HUES48 (cell line): ENCODE measurements around the gene CELSR3.

Source experiments
- H3K27ac ChIP-seq: one replicate; pipeline ENCODE4 v1.7.0; 2013; ENCODE audit warnings: low read depth, low read length, inconsistent platforms
- H3K27me3 ChIP-seq: 2 replicates; pipeline ENCODE4 v1.6.1; 2013; ENCODE audit warnings: mild to moderate bottlenecking, low read length; ENCODE audit not compliant: control insufficient read depth, insufficient read depth
- H3K36me3 ChIP-seq: 2 replicates; pipeline ENCODE4 v1.6.1; 2013; ENCODE audit warnings: low read length; ENCODE audit not compliant: control insufficient read depth, insufficient read depth
- H3K4me1 ChIP-seq: 2 replicates; pipeline ENCODE4 v1.6.1; 2013; ENCODE audit warnings: mild to moderate bottlenecking, low read length; ENCODE audit not compliant: control insufficient read depth, insufficient read depth
- H3K4me3 ChIP-seq: 2 replicates; pipeline ENCODE4 v1.5.1; 2013; ENCODE audit warnings: mild to moderate bottlenecking, low read depth, low read length
- H3K9ac ChIP-seq: 2 replicates; pipeline ENCODE4 v1.6.1; 2013; ENCODE audit warnings: mild to moderate bottlenecking, low read depth, low read length, moderate library complexity
- H3K9me3 ChIP-seq: 2 replicates; pipeline ENCODE4 v1.6.1; 2013; ENCODE audit warnings: low read length; ENCODE audit not compliant: control insufficient read depth, insufficient read depth

CELSR3 gene

DNA sequence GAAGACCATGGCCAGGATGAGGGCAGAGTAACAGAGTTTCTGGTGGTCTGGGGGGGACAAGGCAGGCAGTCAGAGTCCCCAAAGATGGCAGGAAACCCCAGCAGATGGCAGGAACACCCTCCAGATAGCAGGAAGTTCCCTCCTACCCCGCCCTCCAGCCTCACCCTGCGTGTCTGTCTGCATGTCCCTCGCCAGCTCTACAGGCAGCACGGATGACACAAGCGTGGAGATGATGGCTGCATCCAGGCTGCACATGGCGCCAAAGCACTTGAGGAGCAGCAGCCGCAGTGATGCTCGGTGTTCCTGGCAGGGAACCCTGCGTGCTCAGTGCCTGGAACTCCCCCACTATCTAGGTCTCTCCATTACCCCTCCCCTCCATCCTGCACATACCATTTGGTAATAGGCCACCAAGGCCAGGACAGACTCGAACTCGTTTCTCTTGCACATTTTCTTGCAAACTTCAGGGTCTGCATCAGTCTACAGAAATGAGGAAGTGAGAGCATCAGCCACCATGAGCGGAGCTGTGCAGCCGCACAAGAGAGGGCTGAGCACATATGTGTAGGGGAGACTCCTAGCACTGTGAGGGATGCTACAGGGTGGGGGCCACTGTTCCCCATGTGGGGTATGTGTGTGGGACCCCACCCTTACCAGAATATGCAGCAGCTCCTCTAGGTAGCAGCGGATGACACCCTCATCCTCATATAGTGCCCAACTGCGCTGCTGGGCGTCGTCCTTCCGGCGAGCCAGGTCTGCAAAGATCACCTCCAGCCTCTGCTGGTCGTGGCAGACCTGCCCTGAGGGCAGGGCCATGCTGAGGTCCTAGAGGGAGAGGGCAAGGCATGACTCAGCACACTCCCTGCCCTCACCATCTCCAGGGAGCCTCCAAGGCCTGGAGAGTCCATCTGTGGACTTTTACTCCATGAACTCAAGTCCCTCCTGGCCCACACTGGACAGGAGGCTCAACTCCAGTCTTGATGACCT lies 17.0 kb upstream of the CELSR3 start:
- Histone ChIP-seq H3K4me1 (peaks cover 8% of the 10 kb centered on the region), H3K36me3 (peaks cover 79% of the 10 kb centered on the region), H3K4me3 (no peak overlapping the region), H3K9me3 (no peaks in the 10 kb centered on the region), H3K27ac (no peak overlapping the region), H3K27me3 (no peaks in the 10 kb centered on the region), H3K9ac (no peak overlapping the region)

DNA sequence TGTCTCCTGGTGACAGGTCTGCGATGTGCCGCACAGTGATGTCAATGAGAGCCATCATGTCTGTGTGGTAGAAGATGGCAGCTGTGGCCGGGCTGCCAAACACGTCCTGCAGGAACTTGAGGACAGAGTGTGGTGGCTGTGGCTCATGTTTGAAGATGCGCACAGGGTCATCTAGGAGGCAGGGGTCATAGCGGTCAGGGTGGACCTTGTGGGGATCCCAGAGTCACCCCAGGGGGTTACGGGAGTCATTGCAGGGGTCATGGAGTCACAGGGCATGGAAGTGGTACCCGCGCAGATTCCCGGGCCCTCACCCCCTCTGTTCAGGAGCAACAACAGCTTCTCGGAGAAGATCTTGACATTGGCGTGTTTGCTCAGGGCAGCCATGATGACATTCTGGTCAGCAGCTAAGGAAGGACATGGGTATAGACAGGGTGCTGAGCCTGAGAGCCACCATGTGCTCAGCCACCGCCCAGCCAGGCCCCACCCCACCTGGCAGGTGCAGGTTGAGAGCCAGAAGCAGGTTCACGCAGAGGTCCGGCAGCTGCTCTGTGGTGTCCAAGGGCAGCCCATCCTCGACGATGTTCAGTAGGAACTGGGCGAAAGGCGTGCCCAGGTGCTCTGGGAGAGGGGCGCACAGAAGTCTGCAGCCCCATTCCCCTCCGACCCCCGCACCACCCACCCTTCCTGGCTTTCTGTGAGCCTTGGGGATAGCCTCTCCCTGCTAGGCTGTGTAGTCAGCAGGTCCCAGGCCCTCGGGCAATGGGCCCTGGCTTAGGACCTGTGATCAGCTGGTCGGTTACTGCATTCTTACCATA lies 16.1 kb upstream of the CELSR3 start:
- H3K9me3 ChIP-seq: no peaks in the 10 kb centered on the region
- H3K9ac ChIP-seq: no peak overlapping the region
- peaks cover 89% of the 10 kb centered on the region for H3K36me3 ChIP-seq
- H3K4me3 ChIP-seq: no peak overlapping the region
- no peak overlapping the region for H3K27ac ChIP-seq
- no peaks in the 10 kb centered on the region for H3K4me1 ChIP-seq
- no peaks in the 10 kb centered on the region for H3K27me3 ChIP-seq

DNA sequence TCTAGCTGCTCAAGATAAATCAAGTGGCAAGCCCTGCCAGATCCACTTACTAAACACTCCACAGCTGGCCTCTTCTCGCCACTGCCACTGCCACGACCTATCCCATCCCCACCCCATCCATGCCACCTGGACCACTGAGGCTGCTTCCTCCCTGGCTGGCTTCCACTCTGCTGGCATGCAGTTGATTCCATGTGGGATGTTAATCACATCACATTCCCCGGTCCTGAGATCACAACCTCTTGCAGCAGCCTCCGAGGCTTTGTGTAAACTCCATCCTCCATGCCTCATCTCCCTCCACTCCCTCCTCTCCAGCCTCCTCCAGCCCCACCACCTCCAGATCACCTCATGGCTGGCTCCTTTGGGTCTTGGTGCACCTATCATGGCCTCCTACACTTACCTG lies 15.4 kb upstream of the CELSR3 start:
- H3K9ac ChIP-seq: no peak overlapping the region
- no peak overlapping the region for H3K4me3 ChIP-seq
- peaks cover 89% of the 10 kb centered on the region for H3K36me3 ChIP-seq
- H3K9me3 ChIP-seq: no peaks in the 10 kb centered on the region
- H3K27me3 ChIP-seq: no peaks in the 10 kb centered on the region
- no peak overlapping the region for H3K27ac ChIP-seq
- no peaks in the 10 kb centered on the region for H3K4me1 ChIP-seq

DNA sequence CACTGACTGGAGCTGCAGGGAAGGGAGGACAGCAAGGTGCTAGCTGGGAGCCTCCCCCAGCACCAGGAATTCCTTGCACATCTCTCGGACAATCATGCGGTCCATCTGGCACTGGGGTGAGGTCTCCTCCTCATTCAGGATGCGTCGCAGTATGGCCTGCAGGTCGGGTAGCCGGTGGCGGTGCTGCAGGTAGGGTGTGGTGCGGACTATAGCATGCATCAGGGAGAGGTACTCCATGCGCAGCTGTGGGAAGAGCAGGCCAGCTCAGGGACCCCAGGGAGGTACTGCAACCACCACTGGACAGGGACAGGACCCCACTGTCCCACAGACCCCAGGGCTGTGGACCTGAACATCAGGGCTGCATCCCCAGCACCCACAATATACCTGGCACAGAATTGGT lies 11.8 kb upstream of the CELSR3 start:
- peaks cover 73% of the 10 kb centered on the region for H3K36me3 ChIP-seq
- no peak overlapping the region for H3K9ac ChIP-seq

DNA sequence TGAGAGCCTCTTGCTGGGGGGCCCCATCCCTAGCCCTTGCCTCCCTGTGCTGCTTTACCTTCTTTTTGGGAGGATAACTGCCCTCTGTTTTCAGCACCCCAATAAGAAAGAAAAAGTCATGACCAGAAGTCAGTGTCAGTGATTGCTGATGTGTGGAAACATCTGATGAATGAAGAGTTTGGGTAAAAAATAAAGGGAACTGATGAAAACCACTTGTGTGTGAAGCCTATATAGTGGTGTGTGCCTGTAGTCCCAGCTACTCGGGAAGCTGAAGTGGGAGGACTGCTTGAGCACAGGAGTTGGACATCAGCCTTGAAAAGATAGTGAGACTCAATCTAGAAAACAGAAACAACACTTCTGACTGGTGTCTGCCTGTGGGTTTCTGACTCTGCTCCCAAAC lies 9.8 kb upstream of the CELSR3 start:
- no peaks in the 10 kb centered on the region for H3K4me1 ChIP-seq
- H3K9ac ChIP-seq: no peak overlapping the region
- no peaks in the 10 kb centered on the region for H3K27me3 ChIP-seq
- H3K4me3 ChIP-seq: no peak overlapping the region
- H3K27ac ChIP-seq: no peak overlapping the region
- peaks cover 53% of the 10 kb centered on the region for H3K36me3 ChIP-seq
- no peaks in the 10 kb centered on the region for H3K9me3 ChIP-seq

More for the DNA sequence above, 11.8 kb upstream of the CELSR3 start:
- Histone ChIP-seq H3K9me3 (no peaks in the 10 kb centered on the region), H3K27me3 (no peaks in the 10 kb centered on the region), H3K4me1 (no peaks in the 10 kb centered on the region), H3K27ac (no peak overlapping the region), H3K4me3 (no peak overlapping the region)

DNA sequence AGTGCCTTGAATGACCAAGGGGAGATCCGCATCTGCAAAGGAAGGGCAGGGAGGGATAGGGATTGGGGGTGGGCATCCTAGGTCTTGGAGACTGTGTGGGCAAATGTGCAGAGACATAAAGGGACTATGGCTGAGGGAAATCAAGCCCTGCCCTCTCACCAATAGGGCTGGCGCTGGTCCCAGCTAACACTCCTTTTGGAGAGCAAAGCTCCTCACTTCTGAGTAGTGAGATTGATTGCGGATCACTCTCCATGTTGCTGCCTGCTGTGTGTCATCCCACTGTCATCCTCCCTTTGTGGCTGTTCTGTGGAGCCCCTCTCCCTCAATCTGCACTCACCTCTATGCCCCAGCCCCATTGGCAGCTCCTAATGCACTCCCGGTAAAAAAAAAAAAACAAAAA lies 2.2 kb upstream of the CELSR3 start:
- no peaks in the 10 kb centered on the region for H3K9me3 ChIP-seq
- H3K27me3 ChIP-seq: no peaks in the 10 kb centered on the region
- H3K4me1 ChIP-seq: peaks cover 10% of the 10 kb centered on the region; the same call in 1 of the 2 replicates
- peaks cover 13% of the 10 kb centered on the region for H3K36me3 ChIP-seq
- H3K4me3 ChIP-seq: no peak overlapping the region
- H3K9ac ChIP-seq: no peak overlapping the region
- peak overlapping the region; percentile 98 for H3K27ac ChIP-seq

DNA sequence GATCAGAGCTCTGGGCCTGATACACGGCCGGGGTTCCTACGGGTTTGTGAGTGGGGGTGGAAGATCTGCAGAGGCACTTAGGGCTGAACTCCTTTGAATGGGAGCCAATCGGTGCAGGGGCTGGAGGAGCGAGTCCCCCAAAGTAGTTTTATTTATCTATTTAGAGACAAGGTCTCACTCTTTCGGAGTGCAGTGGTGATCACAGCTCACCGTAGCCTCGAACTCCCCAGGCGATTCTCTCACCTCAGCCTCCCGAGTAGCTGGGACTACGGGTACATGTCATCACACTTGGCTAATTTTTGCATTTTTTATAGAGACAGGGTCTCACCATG lies 1.6 kb upstream of the CELSR3 start:
- Histone ChIP-seq H3K9ac (no peak overlapping the region), H3K4me3 (peak overlapping the region; percentile 68; the same call in 1 of the 2 replicates), H3K9me3 (no peaks in the 10 kb centered on the region), H3K27ac (peak overlapping the region; percentile 98), H3K36me3 (peaks cover 19% of the 10 kb centered on the region), H3K27me3 (no peaks in the 10 kb centered on the region), H3K4me1 (peaks cover 10% of the 10 kb centered on the region; the same call in 1 of the 2 replicates)

DNA sequence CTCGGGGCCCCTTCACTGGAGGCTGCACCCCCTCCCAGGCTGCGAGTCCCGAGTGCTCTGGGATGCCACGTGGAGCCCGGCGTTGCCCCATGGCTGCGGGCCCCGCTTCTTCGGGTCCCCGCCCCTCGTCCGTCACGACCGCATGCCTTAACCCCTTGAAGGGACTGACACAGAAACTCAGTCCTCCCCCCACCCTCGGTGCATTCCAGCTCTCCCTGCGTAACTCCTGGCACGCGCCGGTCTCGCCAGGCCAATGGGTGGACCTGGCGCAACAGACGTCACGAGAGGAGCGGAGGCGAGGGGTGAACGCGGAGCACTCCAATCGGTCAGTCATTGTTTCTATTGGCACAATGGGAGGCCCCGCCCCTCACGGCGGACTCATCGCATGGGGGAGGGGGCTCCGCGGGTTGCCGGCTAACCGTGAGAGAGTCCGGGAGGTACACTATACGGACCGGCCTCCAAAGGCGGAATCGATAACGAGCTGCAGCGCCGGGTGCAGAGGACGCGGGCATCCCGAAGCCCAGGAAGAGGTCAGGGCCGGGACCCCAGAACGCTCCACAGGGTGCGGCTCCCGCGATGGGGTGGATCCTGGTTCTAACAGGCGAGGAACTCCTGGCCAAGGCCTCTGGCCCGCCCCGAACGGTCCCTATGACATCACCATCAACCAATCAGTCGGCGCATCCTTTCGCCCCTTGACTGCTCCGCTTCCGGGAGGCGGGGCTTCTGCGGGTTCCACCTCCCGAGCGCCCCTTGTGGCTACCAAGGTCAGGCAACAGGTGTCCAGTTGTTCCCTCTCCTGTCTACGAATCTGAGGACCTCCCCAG lies 1.0 kb upstream of the CELSR3 start:
- H3K27me3 ChIP-seq: no peaks in the 10 kb centered on the region
- H3K36me3 ChIP-seq: peaks cover 25% of the 10 kb centered on the region
- peak overlapping the region; percentile 98 for H3K27ac ChIP-seq
- peak overlapping the region; percentile 68 for H3K4me3 ChIP-seq
- H3K9ac ChIP-seq: peak overlapping the region; percentile 96
- peaks cover 10% of the 10 kb centered on the region; the same call in 1 of the 2 replicates for H3K4me1 ChIP-seq
- no peaks in the 10 kb centered on the region for H3K9me3 ChIP-seq

DNA sequence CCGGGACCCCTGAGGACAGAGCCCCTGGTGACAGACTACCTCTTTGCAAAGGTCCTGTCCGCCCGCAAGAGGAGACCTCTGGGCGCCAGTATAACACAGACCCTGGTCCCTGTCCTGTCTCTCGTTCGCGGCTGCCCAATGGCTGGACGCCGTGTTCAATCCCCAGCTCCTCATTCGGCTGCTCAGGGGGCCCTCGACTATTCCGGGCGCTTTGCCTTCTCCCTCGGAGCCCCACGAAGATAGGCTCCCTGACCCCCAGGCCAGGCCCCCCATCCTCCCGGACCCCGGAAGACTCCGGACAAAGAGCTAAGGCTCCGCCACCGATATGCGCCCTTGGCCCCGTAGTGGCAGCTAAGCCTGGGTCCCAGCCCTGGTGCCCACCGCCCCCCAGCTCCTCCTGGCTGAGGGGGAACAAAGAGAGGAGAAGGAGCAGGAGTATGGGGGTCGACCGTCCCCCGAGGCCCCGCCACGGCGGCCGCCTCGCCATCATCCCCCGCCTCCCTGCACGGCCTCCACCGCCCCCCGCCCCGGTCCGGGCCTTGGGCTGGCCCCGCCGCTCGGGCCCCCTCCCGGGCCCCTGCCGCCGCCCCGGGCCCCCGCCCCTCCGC lies 437 bp downstream of the CELSR3 start:
- Histone ChIP-seq H3K9ac (no peak overlapping the region), H3K27me3 (no peaks in the 10 kb centered on the region), H3K4me1 (peaks cover 10% of the 10 kb centered on the region; the same call in 1 of the 2 replicates), H3K27ac (peak overlapping the region; percentile 98), H3K9me3 (no peaks in the 10 kb centered on the region), H3K4me3 (peak overlapping the region; percentile 68), H3K36me3 (peaks cover 31% of the 10 kb centered on the region)

DNA sequence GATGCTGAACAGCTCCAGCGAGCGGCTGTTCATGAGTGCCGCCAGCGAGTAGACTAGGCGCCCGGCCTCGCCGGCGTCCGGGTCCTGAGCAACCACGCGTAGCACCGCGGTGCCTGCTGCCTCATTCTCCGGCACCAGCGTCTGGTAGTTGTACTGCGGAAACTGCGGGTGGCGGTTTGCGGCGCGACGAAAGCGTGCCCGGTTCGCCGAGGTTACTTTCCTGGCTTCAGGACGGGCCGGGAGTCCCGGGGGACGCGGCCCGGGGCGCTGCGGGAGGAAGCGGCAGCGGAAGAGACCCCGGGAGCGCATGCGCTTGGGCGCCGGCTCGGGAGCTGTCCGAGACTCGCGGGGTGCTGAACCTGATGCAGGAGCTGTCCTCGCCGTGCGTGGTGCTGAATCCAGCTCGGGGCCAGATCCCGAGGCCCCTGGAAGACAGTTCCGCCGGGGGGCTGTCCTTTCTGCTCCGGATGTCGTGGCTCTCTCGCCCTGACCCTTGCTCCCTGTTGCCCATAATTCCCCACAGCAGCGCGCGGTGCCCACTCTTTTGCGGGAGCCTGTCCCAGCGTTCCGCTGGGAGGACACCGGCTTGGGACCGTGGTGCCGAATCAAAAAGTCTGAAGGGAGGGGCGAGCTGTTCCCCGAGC lies 1.1 kb downstream of the CELSR3 start:
- peaks cover 31% of the 10 kb centered on the region for H3K36me3 ChIP-seq
- H3K27ac ChIP-seq: peak overlapping the region; percentile 98
- no peak overlapping the region for H3K9ac ChIP-seq
- H3K27me3 ChIP-seq: no peaks in the 10 kb centered on the region
- peaks cover 13% of the 10 kb centered on the region; the same call in 1 of the 2 replicates for H3K4me1 ChIP-seq
- no peaks in the 10 kb centered on the region for H3K9me3 ChIP-seq
- peak overlapping the region; percentile 61 for H3K4me3 ChIP-seq
